ENCODE measurements around the gene LZTR1. TPM values are rescaled to one million over a fixed set of nuclear protein-coding genes. Genes with fewer than 3 reads are reported as not detected.

LZTR1 gene
- total and polyA plus RNA-seq, 9 donors = 28.2 to 73.4 (median 50.0) TPM

- intact Hi-C loops (cut with DNase I) = loop anchor here in 1 of 4 donors (10.0 kb wide), 1 partner anchor 152 kb away; no protein-coding TSS in a partner anchor
- no peak overlapping the region for H3K27ac ChIP-seq
- no peaks in the 10 kb centered on the region for H3K36me3 ChIP-seq
- no peak for TF ChIP-seq EP300 (IDR thresholded peaks at IDR 0.05)
- TF ChIP-seq, protein P1, sequence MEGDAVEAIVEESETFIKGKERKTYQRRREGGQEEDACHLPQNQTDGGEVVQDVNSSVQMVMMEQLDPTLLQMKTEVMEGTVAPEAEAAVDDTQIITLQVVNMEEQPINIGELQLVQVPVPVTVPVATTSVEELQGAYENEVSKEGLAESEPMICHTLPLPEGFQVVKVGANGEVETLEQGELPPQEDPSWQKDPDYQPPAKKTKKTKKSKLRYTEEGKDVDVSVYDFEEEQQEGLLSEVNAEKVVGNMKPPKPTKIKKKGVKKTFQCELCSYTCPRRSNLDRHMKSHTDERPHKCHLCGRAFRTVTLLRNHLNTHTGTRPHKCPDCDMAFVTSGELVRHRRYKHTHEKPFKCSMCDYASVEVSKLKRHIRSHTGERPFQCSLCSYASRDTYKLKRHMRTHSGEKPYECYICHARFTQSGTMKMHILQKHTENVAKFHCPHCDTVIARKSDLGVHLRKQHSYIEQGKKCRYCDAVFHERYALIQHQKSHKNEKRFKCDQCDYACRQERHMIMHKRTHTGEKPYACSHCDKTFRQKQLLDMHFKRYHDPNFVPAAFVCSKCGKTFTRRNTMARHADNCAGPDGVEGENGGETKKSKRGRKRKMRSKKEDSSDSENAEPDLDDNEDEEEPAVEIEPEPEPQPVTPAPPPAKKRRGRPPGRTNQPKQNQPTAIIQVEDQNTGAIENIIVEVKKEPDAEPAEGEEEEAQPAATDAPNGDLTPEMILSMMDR (IDR thresholded peaks at IDR 0.05) = no peak
- no peak for TF ChIP-seq POLR2A (IDR thresholded peaks at IDR 0.05)
- WGBS, 3 donors = 85 to 89% (median 88%) methylated on average over 13 of the region's 13 CpGs
- H3K27me3 ChIP-seq = no peaks in the 10 kb centered on the region
- H3K9me3 ChIP-seq = no peaks in the 10 kb centered on the region
- no peak overlapping the region for H3K4me3 ChIP-seq
- H3K4me1 ChIP-seq (ENCODE audit: insufficient read depth) = peaks cover 6% of the 10 kb centered on the region
- peak in 1 of 5 donors; percentile 10 for DNase-seq
These were observed 34.7 kb downstream of the LZTR1 start for GRCh38 chr22:21016644-21017420.

- intact Hi-C loops (cut with DNase I) = loop anchor here in 1 of 4 donors (10.0 kb wide), 1 partner anchor 154 kb away; no protein-coding TSS in a partner anchor
- Histone ChIP-seq H3K27me3 (no peaks in the 10 kb centered on the region), H3K4me1 (ENCODE audit: insufficient read depth) (peaks cover 6% of the 10 kb centered on the region), H3K4me3 (no peak overlapping the region), H3K36me3 (no peaks in the 10 kb centered on the region), H3K9me3 (no peaks in the 10 kb centered on the region), H3K27ac (no peak overlapping the region)
- no peak for DNase-seq
- WGBS, 3 donors = 93 to 97% (median 95%) methylated on average over 4 of the region's 4 CpGs
- no peak for TF ChIP-seq POLR2A (IDR thresholded peaks at IDR 0.05)
- TF ChIP-seq, protein P1 (IDR thresholded peaks at IDR 0.05) = no peak
- no peak for TF ChIP-seq EP300 (IDR thresholded peaks at IDR 0.05)
These were observed 36.2 kb downstream of the LZTR1 start for GRCh38 chr22:21018314-21018713.

DNA sequence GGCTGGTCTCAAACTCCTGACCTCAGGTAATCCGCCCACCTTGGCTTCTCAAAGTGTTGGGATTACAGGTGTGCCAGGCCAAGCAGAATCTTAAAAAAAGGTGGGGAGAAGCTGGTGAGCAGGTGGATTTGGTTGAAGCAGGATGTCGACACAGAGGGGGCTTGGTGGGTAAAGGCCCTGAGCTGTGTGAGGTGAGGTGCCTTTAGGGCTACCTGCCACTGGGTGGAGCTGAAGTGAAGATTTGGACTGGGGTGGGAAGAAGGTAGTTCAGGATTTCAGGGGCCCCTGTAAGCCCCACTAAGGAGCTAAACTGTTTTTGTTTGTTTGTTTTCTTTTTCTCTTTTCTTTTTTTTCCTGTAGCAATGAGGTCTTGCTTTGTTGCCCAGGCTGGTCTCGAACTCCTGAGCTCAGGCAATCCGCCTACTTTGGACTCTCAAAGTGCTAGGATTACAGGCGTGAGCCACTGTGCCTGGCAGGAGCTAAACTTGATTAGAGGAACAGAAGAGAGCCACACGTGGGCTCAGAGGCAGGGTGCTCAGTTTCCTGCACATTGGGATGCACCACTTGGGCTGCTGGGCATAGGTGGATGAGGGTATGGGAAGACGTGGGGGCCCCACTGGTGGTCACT is 38.8 kb downstream of the LZTR1 start:
- 59 to 72% (median 68%) methylated on average over 7 of the region's 7 CpGs for WGBS, 3 donors
- TF ChIP-seq, protein P1 (IDR thresholded peaks at IDR 0.05) = no peak
- no peak for TF ChIP-seq EP300 (IDR thresholded peaks at IDR 0.05)
- no peak for TF ChIP-seq POLR2A (IDR thresholded peaks at IDR 0.05)
- intact Hi-C loops (cut with DNase I) = no loop called here

GRCh38 chr22:21022507-21022906 is 40.4 kb downstream of the LZTR1 start:
- no peaks in the 10 kb centered on the region for H3K27me3 ChIP-seq
- no peaks in the 10 kb centered on the region for H3K9me3 ChIP-seq
- no peaks in the 10 kb centered on the region for H3K36me3 ChIP-seq
- WGBS, 3 donors = 66 to 70% (median 70%) methylated on average over 10 of the region's 10 CpGs
- peaks cover 4% of the 10 kb centered on the region for H3K4me1 ChIP-seq (ENCODE audit: insufficient read depth)
- intact Hi-C loops (cut with DNase I) = no loop called here
- no peak overlapping the region for H3K27ac ChIP-seq
- DNase-seq = no peak
- H3K4me3 ChIP-seq = no peak overlapping the region
- TF ChIP-seq EP300 (IDR thresholded peaks at IDR 0.05) (no peak), POLR2A (IDR thresholded peaks at IDR 0.05) (no peak)
- TF ChIP-seq, protein P1 (IDR thresholded peaks at IDR 0.05) = no peak

More for the DNA sequence above, 38.8 kb downstream of the LZTR1 start:
- no peaks in the 10 kb centered on the region for H3K36me3 ChIP-seq
- no peaks in the 10 kb centered on the region for H3K9me3 ChIP-seq
- H3K27ac ChIP-seq = no peak overlapping the region
- H3K27me3 ChIP-seq = no peaks in the 10 kb centered on the region
- no peak overlapping the region for H3K4me3 ChIP-seq
- H3K4me1 ChIP-seq (ENCODE audit: insufficient read depth) = no peaks in the 10 kb centered on the region
- no peak for DNase-seq
